ENCODE data around the gene CLSTN2.

Gene CLSTN2

GRCh38 chr3:140373234-140373633 is 438.2 kb downstream of the CLSTN2 start:
- DNase-seq (ENCODE audit: low read depth in 3 of 3, low spot score in 1 of 3) = no peak

- no peak for DNase-seq (ENCODE audit: low read depth in 3 of 3, low spot score in 1 of 3)
Observed at GRCh38 chr3:140375002-140375401, 440.0 kb downstream of the CLSTN2 start.

DNA sequence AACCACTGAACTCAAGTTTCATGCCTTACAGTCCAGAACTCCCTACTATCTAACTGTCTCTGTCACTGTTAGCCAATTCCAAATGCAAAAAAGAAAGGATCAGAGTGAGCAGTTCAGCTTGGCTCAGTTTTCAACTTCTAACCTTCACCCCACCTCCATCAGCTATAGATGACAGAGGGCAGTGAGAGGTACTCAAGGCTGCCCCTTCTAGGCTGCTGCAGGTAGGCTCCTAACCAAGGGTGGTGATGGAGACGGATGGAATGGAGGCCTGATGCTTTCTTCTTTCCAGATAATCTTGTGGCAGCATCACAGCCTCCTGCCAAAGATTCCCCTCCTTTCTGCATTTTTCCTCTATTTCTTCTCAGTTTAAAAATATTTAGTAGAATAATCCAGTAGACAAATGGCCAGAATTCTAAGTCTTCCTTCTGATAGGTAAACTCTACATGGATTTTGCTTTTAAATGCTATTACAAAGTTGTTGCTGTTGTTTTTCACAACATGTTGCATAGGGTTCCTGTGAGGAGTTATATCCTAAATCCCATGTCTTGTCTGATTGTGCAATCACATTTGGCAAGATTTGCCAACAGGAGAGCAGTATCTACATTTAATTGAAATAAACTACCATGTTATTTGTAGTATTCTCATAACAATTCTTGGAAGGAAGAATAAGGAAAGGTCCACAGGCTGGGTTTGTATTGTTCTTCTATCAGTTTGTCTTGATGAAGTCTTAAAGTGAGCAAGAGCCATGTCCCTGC is 441.3 kb downstream of the CLSTN2 start:
- DNase-seq (ENCODE audit: low read depth in 3 of 3, low spot score in 1 of 3) = no peak

- DNase-seq (ENCODE audit: low read depth in 3 of 3, low spot score in 1 of 3) = no peak
Observed at GRCh38 chr3:140377644-140378043, 442.7 kb downstream of the CLSTN2 start.

DNA sequence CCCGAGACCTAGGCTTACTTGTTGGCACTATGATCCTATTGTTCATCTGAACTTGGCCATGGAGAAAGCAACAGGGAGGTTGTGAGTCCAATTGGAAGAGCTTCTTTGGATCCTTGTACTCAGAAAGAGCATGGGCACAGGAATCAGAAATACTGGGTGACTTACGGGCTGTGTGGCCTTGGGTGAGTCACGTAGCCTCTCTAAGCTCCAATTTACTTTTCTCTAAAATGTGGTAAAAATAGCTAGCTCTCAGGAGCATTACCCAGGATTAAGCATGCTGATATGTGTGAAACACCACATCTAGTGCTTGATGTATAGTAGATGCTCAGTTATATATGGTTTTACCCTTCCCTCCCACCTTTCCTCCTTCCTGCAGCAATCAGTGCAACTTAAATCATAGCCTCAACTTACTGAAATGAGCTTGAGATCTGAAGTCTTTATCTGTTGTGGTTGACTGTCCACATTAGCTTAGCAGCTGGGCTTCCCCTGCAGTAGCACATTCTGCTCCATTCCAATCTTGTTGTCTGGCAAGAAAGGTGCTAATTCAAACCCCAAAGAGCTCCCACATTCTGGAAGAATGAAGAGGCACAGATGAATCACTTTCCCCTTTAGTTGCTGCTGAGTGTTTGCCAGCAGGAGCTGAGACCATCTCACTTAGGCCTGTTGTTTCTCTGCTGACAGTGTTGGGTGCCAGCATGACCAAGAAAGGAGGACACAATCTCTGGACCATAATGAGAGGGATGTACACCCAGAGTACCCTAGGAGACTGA is 443.8 kb downstream of the CLSTN2 start:
- no peak for DNase-seq (ENCODE audit: low read depth in 3 of 3, low spot score in 1 of 3)

GRCh38 chr3:140384028-140384771 is 449.2 kb downstream of the CLSTN2 start:
- no peak for DNase-seq (ENCODE audit: low read depth in 3 of 3, low spot score in 1 of 3)

- no peak for DNase-seq (ENCODE audit: low read depth in 3 of 3, low spot score in 1 of 3)
Observed at GRCh38 chr3:140384876-140385275, 449.9 kb downstream of the CLSTN2 start.

DNA sequence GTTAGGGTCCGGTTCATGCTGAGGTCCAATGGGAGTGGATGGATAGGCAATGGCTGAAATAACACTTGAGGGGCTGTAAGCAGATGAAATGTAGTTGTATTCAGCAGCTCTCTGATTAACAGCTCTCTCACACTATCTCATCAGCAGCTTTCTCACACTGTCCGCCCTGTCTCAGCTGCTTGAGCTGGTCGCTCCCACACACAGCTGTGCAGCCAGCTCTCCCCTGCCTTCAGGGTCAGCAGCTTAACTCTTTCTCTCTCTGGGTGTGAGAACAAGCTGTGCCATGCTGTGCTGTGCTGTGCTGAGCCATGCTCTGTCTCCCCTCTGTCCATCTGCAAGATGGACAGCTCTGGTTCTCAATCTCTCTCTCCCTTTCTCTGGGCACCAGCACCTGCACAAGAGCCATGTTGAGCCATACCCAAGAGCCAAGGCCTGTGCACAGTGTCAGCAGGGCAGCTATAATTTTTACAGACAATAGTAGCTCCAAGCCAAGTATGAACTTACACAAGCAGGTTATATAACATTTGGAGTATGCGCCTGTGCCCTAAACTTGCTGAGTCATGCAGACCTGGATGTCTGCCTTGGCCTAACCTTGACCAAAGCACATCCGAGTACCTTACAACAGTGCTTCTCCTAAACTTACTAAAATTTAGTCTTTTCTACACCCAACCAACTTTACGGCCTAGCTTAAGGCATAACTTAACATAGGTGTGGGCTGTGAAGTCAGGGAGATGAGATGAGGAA is 451.5 kb downstream of the CLSTN2 start:
- no peak for DNase-seq (ENCODE audit: low read depth in 3 of 3, low spot score in 1 of 3)

GRCh38 chr3:140387244-140387643 is 452.3 kb downstream of the CLSTN2 start:
- no peak for DNase-seq (ENCODE audit: low read depth in 3 of 3, low spot score in 1 of 3)

- no peak for DNase-seq (ENCODE audit: low read depth in 3 of 3, low spot score in 1 of 3)
Observed at GRCh38 chr3:140388202-140388922, 453.4 kb downstream of the CLSTN2 start.

DNA sequence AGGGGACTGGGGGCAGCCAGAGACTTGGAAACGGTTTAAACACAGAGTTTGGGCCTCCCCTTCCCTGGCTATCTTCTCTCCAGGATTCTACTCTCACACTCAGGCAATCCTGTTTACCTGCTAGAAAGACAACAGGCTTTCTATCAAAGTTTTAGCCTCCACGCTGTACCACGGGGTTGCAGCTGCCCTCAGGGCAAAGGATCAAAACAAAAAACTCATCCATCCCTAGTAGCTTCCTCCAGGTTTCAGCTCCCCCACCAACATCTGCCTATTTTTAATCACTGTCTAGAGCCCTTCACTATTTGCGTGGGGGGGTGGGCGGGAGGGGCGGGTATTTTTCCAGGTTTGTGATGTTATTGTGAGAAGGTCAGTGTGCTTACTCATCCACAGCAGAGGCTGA is 456.1 kb downstream of the CLSTN2 start:
- DNase-seq (ENCODE audit: low read depth in 3 of 3, low spot score in 1 of 3) = no peak

- DNase-seq (ENCODE audit: low read depth in 3 of 3, low spot score in 1 of 3) = no peak
Observed at GRCh38 chr3:140394488-140395133, 459.6 kb downstream of the CLSTN2 start.

DNA sequence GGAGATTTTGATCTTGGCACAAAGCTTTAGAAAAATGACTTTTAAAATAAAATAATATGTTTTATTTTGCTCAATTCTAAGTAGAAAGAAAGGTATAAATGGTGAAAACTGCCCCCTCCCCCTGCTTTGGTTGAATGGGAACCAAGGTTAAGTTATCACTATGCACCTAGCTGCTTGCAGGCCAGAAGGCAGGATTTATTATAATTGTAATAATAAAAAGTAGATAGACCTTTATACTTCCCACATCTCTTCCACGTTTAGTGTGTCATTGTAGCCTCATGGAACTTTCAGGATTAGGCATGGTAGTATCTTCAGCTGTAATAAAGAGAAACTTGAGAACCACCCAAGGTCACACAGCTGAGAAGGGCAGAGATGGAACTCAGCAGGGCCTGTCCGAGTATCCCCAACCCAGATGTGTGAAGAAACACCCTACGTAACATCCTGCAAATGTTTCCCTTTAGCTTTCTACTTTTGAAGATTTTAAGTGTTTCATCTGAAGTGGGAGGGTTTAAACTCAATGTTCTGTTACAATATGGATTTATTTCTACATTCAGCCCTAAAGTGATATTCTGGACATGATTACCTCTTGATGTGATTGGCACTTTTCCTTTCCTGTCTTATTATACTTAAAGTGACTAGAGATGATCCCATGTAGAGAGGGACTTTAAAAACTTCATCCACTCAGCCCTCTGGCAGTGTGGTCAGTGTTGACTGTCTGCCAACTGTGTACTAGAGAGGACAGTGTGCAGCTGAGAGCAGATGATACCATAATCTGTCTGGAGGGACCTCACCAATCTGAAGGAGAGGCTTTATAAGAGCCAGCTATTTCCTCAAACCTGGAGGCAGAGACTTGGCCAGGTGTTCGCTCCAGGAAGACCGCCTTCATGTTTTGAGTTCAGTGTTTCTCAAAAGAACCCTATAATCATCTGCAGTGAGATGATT is 460.4 kb downstream of the CLSTN2 start:
- no peak for DNase-seq (ENCODE audit: low read depth in 3 of 3, low spot score in 1 of 3)

GRCh38 chr3:140396110-140396509 is 461.1 kb downstream of the CLSTN2 start:
- DNase-seq (ENCODE audit: low read depth in 3 of 3, low spot score in 1 of 3) = no peak

- no peak for DNase-seq (ENCODE audit: low read depth in 3 of 3, low spot score in 1 of 3)
Observed at GRCh38 chr3:140397847-140398246, 462.9 kb downstream of the CLSTN2 start.

GRCh38 chr3:140398387-140398786 is 463.4 kb downstream of the CLSTN2 start:
- no peak for DNase-seq (ENCODE audit: low read depth in 3 of 3, low spot score in 1 of 3)

GRCh38 chr3:140399871-140400270 is 464.9 kb downstream of the CLSTN2 start:
- no peak for DNase-seq (ENCODE audit: low read depth in 3 of 3, low spot score in 1 of 3)

DNA sequence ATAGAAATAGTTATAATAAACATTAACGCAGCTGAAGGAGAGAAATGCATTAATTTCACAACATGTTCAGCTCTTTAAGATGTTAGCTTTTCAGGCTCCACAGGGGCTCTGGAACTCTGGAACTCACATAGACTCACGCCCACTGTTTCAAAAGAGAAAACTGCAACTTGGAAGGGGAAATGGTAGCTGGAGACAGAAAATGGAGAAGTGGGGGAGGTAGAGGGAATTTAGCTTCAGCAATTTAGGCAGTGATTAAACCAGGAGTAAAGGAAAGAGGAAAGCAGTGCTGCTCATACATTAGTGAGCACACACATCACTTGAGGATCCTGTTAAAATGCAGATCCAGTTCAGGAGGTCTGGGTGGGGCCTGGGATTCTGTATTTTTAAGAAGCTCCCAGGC is 468.1 kb downstream of the CLSTN2 start:
- DNase-seq (ENCODE audit: low read depth in 3 of 3, low spot score in 1 of 3) = no peak

GRCh38 chr3:140403608-140404007 is 468.6 kb downstream of the CLSTN2 start:
- DNase-seq (ENCODE audit: low read depth in 3 of 3, low spot score in 1 of 3) = no peak

Measured in stimulated activated CD4-positive, alpha-beta T cell treated with anti-CD3 and anti-CD28 coated beads, TNF-alpha, amount 100 ng/mL, for 1 hour (primary cell).